Erythroblast (primary cell): ENCODE measurements around the gene FIBP.

ENCODE experiments used
- GATA1 ChIP-seq: IDR thresholded peaks from 2 replicates; pipeline ENCODE4 v1.6.1; 2011; ENCODE audit warnings: low read depth, mild to moderate bottlenecking, control low read depth, low read length, moderate library complexity
- POLR2A ChIP-seq: IDR thresholded peaks from 2 replicates; pipeline ENCODE4 v1.6.1; 2011; ENCODE audit warnings: mild to moderate bottlenecking, low read length

- TF ChIP-seq POLR2A (no peak), GATA1 (no peak)
Observed at GRCh38 chr11:65868907-65869306, 19.4 kb downstream of the FIBP start.
